ENCODE data around the gene ADIRF. TPM values are rescaled to one million over a fixed set of nuclear protein-coding genes. Genes with fewer than 3 reads are reported as not detected.
A peak's percentile ranks its signal among the peaks of the same experiment; 100 is the strongest.

The ADIRF gene
- total RNA-seq, 6 experiments from 2014 or later: 68.5 to 169 (median 145) TPM

DNA sequence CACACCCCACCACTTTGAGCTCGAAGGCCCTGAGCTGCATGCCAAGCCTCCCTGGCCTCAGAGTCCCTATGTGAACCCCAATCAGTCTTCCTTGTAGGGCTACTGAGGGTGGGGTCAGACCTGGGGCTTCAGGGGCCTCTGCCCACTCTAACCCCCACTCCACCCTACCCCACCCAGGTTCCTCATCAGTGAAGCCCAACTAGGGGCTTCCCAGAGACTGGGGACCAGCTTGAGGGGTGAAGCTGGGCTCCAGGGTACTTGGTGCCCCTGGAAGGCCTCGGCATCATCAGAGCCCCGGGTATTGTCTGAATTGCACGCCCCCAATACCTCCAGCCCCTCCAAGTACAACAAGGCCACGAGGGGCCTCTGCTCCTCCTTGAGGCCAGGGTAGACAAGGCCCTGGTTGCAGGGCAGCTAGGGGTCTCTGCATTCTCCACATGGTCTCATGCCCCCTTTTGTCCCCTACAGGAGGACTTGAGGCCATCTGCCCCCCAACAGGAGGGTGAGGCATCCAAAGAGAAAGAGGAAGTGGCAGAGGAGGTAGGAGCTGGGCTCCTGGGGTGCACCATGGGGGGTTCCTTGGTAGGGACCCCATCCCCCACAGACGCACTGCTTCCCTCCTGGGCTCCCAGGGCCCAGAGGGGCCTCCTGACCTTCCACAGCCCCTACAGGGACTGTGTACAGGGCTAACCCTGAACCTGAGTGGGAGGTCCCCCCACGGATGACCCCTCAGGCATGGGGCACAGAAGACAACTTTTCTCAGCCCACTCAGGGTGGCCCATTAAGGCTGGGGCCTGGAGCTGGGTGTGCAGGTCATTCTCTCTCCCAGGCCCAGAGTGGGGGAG lies 5.9 kb upstream of the ADIRF start:
- TF ChIP-seq, protein P1, sequence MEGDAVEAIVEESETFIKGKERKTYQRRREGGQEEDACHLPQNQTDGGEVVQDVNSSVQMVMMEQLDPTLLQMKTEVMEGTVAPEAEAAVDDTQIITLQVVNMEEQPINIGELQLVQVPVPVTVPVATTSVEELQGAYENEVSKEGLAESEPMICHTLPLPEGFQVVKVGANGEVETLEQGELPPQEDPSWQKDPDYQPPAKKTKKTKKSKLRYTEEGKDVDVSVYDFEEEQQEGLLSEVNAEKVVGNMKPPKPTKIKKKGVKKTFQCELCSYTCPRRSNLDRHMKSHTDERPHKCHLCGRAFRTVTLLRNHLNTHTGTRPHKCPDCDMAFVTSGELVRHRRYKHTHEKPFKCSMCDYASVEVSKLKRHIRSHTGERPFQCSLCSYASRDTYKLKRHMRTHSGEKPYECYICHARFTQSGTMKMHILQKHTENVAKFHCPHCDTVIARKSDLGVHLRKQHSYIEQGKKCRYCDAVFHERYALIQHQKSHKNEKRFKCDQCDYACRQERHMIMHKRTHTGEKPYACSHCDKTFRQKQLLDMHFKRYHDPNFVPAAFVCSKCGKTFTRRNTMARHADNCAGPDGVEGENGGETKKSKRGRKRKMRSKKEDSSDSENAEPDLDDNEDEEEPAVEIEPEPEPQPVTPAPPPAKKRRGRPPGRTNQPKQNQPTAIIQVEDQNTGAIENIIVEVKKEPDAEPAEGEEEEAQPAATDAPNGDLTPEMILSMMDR (IDR thresholded peaks at IDR 0.05): no peak
- no peak for DNase-seq
- Mint-ChIP-seq H3K36me3 (ENCODE audit: low read depth) (no peaks in the 10 kb centered on the region), H3K9me3 (no peaks in the 10 kb centered on the region), H3K27ac (0 out of 2 replicates have a peak overlapping the region, but pooled peaks have one; percentile 56), H3K4me3 (no peak overlapping the region), H3K27me3 (ENCODE audit: insufficient read depth) (peaks cover 3% of the 10 kb centered on the region), H3K4me1 (ENCODE audit: low read depth) (peaks cover 49% of the 10 kb centered on the region)

DNA sequence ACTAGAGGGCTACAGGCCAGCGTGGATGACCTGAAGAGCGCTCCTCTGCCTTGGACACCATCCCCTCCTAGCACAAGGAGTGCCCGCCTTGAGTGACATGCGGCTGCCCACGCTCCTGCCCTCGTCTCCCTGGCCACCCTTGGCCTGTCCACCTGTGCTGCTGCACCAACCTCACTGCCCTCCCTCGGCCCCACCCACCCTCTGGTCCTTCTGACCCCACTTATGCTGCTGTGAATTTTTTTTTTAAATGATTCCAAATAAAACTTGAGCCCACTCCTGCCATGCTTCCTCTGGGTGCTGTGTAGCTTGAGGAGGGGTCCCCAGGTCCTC lies 5.3 kb upstream of the ADIRF start:
- Mint-ChIP-seq H3K9me3 (no peaks in the 10 kb centered on the region), H3K27me3 (ENCODE audit: insufficient read depth) (peaks cover 3% of the 10 kb centered on the region), H3K4me3 (no peak overlapping the region), H3K27ac (no peak overlapping the region), H3K4me1 (ENCODE audit: low read depth) (peaks cover 55% of the 10 kb centered on the region), H3K36me3 (ENCODE audit: low read depth) (no peaks in the 10 kb centered on the region)
- DNase-seq: no peak
- TF ChIP-seq, protein P1 (IDR thresholded peaks at IDR 0.05): no peak

DNA sequence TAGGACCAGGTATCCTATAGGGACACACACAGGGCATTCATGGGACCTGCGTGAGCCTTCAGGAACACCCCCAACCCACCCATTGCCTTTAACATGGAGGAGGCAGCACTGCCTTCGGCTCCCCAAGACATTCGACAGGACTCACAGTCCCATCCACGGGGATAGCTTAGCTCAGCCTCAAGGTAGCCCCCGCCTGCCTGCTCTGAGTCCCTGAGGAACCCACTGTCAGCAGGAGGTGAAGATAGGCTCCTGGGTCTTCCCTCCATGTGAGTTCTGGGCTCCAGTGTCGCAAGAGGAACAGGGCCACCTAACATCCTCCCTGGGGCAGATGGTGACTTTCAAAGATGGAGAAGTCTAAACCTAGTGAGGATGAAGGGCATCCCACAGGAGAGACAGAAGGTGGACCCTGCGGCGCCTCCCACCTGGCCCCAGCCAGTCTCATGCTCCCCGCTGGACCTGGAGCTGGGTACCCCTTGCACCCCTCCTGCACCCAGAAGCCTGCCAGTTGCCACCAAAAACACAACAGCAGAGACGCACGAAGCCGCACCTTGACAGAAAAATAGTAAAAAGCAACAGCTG lies 4.9 kb upstream of the ADIRF start:
- H3K9me3 Mint-ChIP-seq: no peaks in the 10 kb centered on the region
- H3K4me1 Mint-ChIP-seq (ENCODE audit: low read depth): peaks cover 56% of the 10 kb centered on the region
- TF ChIP-seq, protein P1 (IDR thresholded peaks at IDR 0.05): no peak
- H3K4me3 Mint-ChIP-seq: no peak overlapping the region
- H3K27ac Mint-ChIP-seq: no peak overlapping the region
- H3K36me3 Mint-ChIP-seq (ENCODE audit: low read depth): no peaks in the 10 kb centered on the region
- H3K27me3 Mint-ChIP-seq (ENCODE audit: insufficient read depth): peaks cover 3% of the 10 kb centered on the region
- no peak for DNase-seq

DNA sequence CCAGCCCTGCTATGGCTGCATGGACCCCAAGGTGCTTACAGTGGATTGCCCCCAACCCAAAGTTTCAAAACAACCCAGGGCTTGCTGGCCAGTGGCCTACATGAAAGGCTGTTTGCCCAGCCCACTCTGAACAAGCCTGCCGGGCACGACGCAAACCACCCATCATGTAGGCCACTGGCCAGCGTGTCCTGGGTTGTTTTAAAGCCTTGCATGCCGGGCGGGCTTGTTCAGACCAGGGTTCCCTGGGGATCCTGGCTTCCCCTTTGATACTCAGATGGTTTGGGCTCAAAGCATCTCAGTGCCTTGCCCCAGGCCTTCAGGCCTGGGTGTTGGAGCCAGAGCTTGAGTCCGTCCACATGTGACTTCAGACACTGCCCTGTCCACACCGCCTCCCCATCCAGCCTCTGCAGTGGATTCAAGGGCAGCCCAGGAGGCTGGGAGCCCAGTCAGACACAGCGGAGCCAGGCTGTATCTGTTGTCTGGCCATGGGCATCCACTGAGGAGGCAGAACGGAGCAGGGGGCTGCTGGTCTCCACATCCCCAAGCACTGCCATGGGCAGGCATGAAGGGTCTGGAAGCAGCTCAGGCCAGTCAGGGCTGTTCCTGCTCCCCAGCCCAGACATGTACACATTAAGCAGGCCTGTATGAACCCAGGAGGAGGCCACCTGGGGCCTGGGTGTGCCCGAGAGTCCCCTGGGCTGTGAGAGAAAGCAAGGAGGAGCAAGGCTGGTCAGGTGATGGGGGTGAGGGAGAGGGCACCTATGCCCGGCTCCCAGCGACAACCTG lies 4.0 kb upstream of the ADIRF start:
- Mint-ChIP-seq H3K9me3 (no peaks in the 10 kb centered on the region), H3K4me3 (no peak overlapping the region), H3K27ac (no peak overlapping the region), H3K4me1 (ENCODE audit: low read depth) (peaks cover 52% of the 10 kb centered on the region), H3K36me3 (ENCODE audit: low read depth) (no peaks in the 10 kb centered on the region), H3K27me3 (ENCODE audit: insufficient read depth) (peaks cover 3% of the 10 kb centered on the region)
- DNase-seq: no peak
- TF ChIP-seq, protein P1 (IDR thresholded peaks at IDR 0.05): no peak

DNA sequence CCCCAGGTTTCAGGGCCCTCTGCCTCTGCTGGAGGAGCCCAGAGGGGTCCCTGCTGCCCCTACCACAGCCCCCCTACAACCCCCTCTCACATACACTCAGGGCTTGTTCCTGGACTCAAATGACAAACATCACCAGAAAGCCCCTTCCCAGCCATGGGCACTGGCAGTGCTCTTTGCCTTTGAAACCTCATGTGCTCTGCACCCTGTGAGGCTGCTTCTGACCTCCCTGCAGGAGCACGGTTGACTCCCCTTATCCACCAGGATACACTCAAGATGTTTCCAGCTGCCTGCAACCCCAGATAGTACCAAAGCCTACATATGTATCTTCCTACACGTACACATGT lies 3.5 kb upstream of the ADIRF start:
- no peak overlapping the region for H3K4me3 Mint-ChIP-seq
- peaks cover 53% of the 10 kb centered on the region for H3K4me1 Mint-ChIP-seq (ENCODE audit: low read depth)
- no peaks in the 10 kb centered on the region for H3K36me3 Mint-ChIP-seq (ENCODE audit: low read depth)
- DNase-seq: no peak
- H3K27me3 Mint-ChIP-seq (ENCODE audit: insufficient read depth): peaks cover 3% of the 10 kb centered on the region
- no peak overlapping the region; the same call in 1 of the 2 replicates for H3K27ac Mint-ChIP-seq
- no peaks in the 10 kb centered on the region for H3K9me3 Mint-ChIP-seq
- TF ChIP-seq, protein P1 (IDR thresholded peaks at IDR 0.05): no peak
